Chondrocyte (in vitro differentiated cells): ENCODE measurements around the gene FXN. TPM values are rescaled to one million over a fixed set of nuclear protein-coding genes. Genes with fewer than 3 reads are reported as not detected.
"Not testable (repeated sequence)": the region's sequence is repeated elsewhere in the genome, so short reads cannot be mapped to it uniquely, and the experiment has no call there.

Experiments
- DNase-seq: peaks from one replicate; pipeline ENCODE4 v3.0.0; 2021; ENCODE audit warnings: mixed read lengths, low spot score
- H3K27ac Mint-ChIP-seq: one replicate; pipeline ENCODE4 v1.8.0; 2021; ENCODE audit warnings: mild to moderate bottlenecking, moderate library complexity, mixed read lengths; ENCODE audit not compliant: unreplicated experiment
- H3K27me3 Mint-ChIP-seq: 2 replicates; pipeline ENCODE4 v1.8.0; 2021; ENCODE audit warnings: low read depth, mixed read lengths
- H3K36me3 Mint-ChIP-seq: 2 replicates; pipeline ENCODE4 v1.8.0; 2021; ENCODE audit warnings: low read depth, mixed read lengths
- H3K4me1 Mint-ChIP-seq: 2 replicates; pipeline ENCODE4 v1.8.0; 2021; ENCODE audit warnings: low read depth, mild to moderate bottlenecking, mixed read lengths
- H3K4me3 Mint-ChIP-seq: one replicate; pipeline ENCODE4 v1.8.0; 2021; ENCODE audit warnings: mild to moderate bottlenecking, moderate library complexity, mixed read lengths; ENCODE audit not compliant: unreplicated experiment
- H3K9me3 Mint-ChIP-seq: 2 replicates; pipeline ENCODE4 v1.8.0; 2021; ENCODE audit warnings: low read depth, mixed read lengths
- long read RNA-seq: library from polyadenylated mRNA; stranded (forward); transcript quantifications from one replicate; pipeline ENCODE4 v2.0.0, GENCODE V29; 2021
- total RNA-seq: library from RNA; stranded (reverse); gene quantifications from 3 replicates; pipeline ENCODE4 v1.2.1, GENCODE V29; 2021
- TF ChIP-seq, protein P1 (sequence below): fragments of 200-600 bp; sonication (generic); IDR thresholded peaks from 2 replicates; pipeline ENCODE4 v1.5.0; 2021; ENCODE audit warnings: antibody characterized with exemption, mild to moderate bottlenecking, moderate library complexity

The FXN gene
- total RNA-seq, result 9.6 to 10.5 TPM (median 9.9 TPM) in 3 replicates
- long read RNA-seq, full-length matches to known transcripts, result 11 of 12 reads
- long read RNA-seq, partial matches to known transcripts, result 0 of 12 reads
- long read RNA-seq, other reads (novel, unspliced or antisense), result 1 of 12 reads

- peaks cover 11% of the 10 kb centered on the region for H3K4me1 Mint-ChIP-seq
- H3K36me3 Mint-ChIP-seq, result no peaks in the 10 kb centered on the region
- TF ChIP-seq, protein P1, sequence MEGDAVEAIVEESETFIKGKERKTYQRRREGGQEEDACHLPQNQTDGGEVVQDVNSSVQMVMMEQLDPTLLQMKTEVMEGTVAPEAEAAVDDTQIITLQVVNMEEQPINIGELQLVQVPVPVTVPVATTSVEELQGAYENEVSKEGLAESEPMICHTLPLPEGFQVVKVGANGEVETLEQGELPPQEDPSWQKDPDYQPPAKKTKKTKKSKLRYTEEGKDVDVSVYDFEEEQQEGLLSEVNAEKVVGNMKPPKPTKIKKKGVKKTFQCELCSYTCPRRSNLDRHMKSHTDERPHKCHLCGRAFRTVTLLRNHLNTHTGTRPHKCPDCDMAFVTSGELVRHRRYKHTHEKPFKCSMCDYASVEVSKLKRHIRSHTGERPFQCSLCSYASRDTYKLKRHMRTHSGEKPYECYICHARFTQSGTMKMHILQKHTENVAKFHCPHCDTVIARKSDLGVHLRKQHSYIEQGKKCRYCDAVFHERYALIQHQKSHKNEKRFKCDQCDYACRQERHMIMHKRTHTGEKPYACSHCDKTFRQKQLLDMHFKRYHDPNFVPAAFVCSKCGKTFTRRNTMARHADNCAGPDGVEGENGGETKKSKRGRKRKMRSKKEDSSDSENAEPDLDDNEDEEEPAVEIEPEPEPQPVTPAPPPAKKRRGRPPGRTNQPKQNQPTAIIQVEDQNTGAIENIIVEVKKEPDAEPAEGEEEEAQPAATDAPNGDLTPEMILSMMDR, result peak; percentile 99
- H3K27me3 Mint-ChIP-seq, result no peaks in the 10 kb centered on the region
- H3K4me3 Mint-ChIP-seq, result peak within 1 kb of the TSS; percentile 95
- no peak for DNase-seq
- H3K9me3 Mint-ChIP-seq, result no peaks in the 10 kb centered on the region
- peak within 1 kb of the TSS; percentile 92 for H3K27ac Mint-ChIP-seq
Measured at GRCh38 chr9:69035438-69036308, at the start of gene FXN. FXN (plus strand) TSS chr9:69035752; CDS start chr9:69035783, 31 bp downstream.

GRCh38 chr9:68986949-68987348, 48.6 kb upstream of the FXN start:
- H3K27ac Mint-ChIP-seq, H3K27me3 Mint-ChIP-seq, H3K36me3 Mint-ChIP-seq, H3K4me3 Mint-ChIP-seq, DNase-seq, H3K9me3 Mint-ChIP-seq, H3K4me1 Mint-ChIP-seq: not testable (repeated sequence)

- no peak overlapping the region for H3K27ac Mint-ChIP-seq
- TF ChIP-seq, protein P1, result no peak
- no peak overlapping the region for H3K4me3 Mint-ChIP-seq
- DNase-seq, result no peak
- no peaks in the 10 kb centered on the region for H3K27me3 Mint-ChIP-seq
- no peaks in the 10 kb centered on the region for H3K4me1 Mint-ChIP-seq
- no peaks in the 10 kb centered on the region for H3K9me3 Mint-ChIP-seq
- no peaks in the 10 kb centered on the region for H3K36me3 Mint-ChIP-seq
Measured at GRCh38 chr9:68991457-68991856, 44.1 kb upstream of the FXN start.

DNA sequence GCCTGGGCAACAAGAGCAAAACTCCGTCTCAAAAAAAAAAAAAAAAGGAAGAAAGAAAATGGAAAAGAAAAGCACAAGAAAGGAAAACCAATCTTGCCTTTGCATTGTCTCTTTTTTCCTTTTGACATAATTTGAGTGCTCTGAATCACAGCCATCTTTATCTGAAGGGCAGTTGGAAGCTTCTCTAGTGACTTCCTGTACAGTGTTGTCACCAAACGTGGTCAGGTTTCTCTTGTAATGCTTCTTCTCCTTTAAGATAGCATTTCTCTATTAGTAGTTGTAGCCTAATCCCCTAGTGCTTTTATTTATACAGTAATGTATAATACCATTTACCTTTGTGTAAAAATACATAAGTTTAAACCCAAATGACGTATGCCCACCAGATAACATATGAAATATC, 39.8 kb upstream of the FXN start:
- no peaks in the 10 kb centered on the region for H3K36me3 Mint-ChIP-seq
- no peak overlapping the region for H3K4me3 Mint-ChIP-seq
- no peaks in the 10 kb centered on the region for H3K4me1 Mint-ChIP-seq
- no peaks in the 10 kb centered on the region for H3K9me3 Mint-ChIP-seq
- TF ChIP-seq, protein P1, result no peak
- H3K27me3 Mint-ChIP-seq, result peaks cover 20% of the 10 kb centered on the region
- no peak overlapping the region for H3K27ac Mint-ChIP-seq
- DNase-seq, result no peak

GRCh38 chr9:68996462-68996861, 39.1 kb upstream of the FXN start:
- H3K27me3 Mint-ChIP-seq, result peaks cover 23% of the 10 kb centered on the region
- no peaks in the 10 kb centered on the region for H3K4me1 Mint-ChIP-seq
- H3K36me3 Mint-ChIP-seq, result no peaks in the 10 kb centered on the region
- H3K4me3 Mint-ChIP-seq, result no peak overlapping the region
- H3K9me3 Mint-ChIP-seq, result no peaks in the 10 kb centered on the region
- TF ChIP-seq, protein P1, result no peak
- no peak for DNase-seq
- no peak overlapping the region for H3K27ac Mint-ChIP-seq
